GM12892 (cell line): ENCODE measurements around the gene RBM10.

Experiments
- POLR2AphosphoS5 ChIP-seq: IDR thresholded peaks from 2 replicates; pipeline ENCODE4 v1.6.1; 2011; ENCODE audit warnings: low read depth, low read length, control low read depth
- TAF1 ChIP-seq: IDR thresholded peaks from 2 replicates; pipeline ENCODE4 v1.6.1; 2011; ENCODE audit warnings: low read depth, mild to moderate bottlenecking, control low read depth, low read length, borderline replicate concordance

- TF ChIP-seq POLR2AphosphoS5 (no peak), TAF1 (0 out of 2 replicates have a peak, but pooled peaks have one; percentile 22)
Measured at GRCh38 chrX:47191331-47191730, 46.3 kb downstream of the RBM10 start.
